GM18951 (cell line): ENCODE results near the gene KIAA0825.

Source experiments
- POLR2A ChIP-seq: IDR thresholded peaks from 4 replicates; pipeline ENCODE4 v1.6.1; 2011; ENCODE audit warnings: mild to moderate bottlenecking; ENCODE audit not compliant: insufficient read length, insufficient read depth; ENCODE audit errors: extremely low read depth
- in situ Hi-C: fragments of 300-500 bp; cut with MboI; formaldehyde crosslinking; loops from one replicate; pipeline ENCODE4 v1.12.0; 2022; ENCODE audit warnings: low sequenced_read_pairs, mixed read lengths, inconsistent platforms; ENCODE audit not compliant: unreplicated experiment

KIAA0825 gene

GRCh38 chr5:94517490-94518488 lies 100.6 kb downstream of the KIAA0825 start:
- in situ Hi-C loops = no loop called here
- TF ChIP-seq POLR2A = no peak

DNA sequence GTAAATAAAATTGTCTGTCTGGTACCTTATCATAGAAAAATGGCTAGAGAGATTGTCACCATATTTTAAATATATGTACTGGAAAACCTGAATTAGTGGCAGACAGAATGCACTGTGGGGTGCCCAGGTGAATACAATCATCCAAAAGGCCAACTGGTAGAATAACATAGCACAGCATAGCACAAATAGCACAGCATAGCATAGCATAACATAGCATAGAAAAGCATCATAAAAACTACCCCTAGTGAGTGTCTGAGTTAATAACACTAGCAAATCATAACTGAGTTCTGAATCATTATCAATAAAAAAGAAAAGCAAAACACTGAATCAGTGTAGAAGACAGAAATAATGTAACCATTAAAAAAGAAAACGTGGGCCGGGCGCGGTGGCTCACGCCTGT lies 102.3 kb downstream of the KIAA0825 start:
- no peak for TF ChIP-seq POLR2A
- in situ Hi-C loops = no loop called here

DNA sequence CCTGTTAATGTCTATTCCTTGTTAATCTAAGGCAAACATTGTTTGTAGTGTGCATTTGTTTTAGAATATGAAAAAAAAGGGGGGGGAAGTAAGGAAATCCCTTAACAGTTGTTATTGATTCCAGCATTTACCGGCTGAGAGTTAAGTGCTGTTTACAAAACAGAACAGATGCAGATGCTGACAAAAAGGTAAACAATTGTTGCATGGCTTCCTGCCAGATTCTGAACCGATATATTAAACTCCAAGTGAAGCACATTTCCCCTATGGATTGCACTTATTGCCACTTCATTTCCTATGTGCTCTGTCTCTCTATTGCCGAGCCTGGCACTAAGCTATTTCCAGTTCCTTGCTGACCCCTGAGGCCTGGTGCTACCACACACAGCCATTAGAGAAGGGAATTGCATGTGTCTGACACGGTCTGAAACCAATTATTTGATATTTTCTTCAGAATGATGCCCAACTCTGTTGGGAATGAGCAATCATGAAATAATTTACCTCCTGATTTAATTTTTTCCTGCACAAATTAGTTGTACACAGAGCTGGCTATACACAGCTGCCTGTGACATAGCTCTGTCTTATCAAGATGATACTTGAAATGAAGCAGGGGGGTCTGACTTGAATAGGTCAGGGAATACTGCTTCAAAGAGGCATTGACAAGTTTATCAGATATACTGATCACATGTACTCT lies 109.8 kb downstream of the KIAA0825 start:
- TF ChIP-seq POLR2A = no peak
- in situ Hi-C loops = no loop called here

GRCh38 chr5:94505327-94506068 lies 112.9 kb downstream of the KIAA0825 start:
- in situ Hi-C loops = no loop called here
- no peak for TF ChIP-seq POLR2A

GRCh38 chr5:94503677-94504076 lies 114.7 kb downstream of the KIAA0825 start:
- TF ChIP-seq POLR2A = no peak
- in situ Hi-C loops = no loop called here

DNA sequence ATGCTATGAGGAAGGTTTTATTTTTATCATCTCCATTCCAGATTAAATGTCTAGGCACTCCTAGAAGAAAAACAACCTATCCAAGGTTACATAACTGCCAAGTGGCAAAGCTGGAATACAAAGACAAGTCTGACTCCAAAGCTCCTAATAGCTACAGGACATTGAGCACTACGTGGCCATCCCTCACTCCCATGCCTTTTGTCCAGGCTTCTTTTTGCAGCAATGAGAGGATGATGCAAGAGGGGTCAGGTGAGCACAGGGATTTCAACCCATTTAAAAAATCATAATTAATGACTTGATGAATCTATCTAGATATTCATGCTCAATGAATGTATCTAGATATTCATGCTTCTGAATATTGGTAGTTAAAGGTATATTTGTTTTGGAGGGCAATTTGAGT lies 117.0 kb downstream of the KIAA0825 start:
- no peak for TF ChIP-seq POLR2A
- in situ Hi-C loops = no loop called here

- in situ Hi-C loops = no loop called here
- no peak for TF ChIP-seq POLR2A
Measured at GRCh38 chr5:94499806-94500205, 118.6 kb downstream of the KIAA0825 start.

- in situ Hi-C loops = no loop called here
- no peak for TF ChIP-seq POLR2A
Measured at GRCh38 chr5:94498199-94498598, 120.2 kb downstream of the KIAA0825 start.

GRCh38 chr5:94485067-94485466 lies 133.3 kb downstream of the KIAA0825 start:
- TF ChIP-seq POLR2A = no peak
- in situ Hi-C loops = no loop called here

- in situ Hi-C loops = no loop called here
Measured at GRCh38 chr5:94481059-94481458, 137.3 kb downstream of the KIAA0825 start.

DNA sequence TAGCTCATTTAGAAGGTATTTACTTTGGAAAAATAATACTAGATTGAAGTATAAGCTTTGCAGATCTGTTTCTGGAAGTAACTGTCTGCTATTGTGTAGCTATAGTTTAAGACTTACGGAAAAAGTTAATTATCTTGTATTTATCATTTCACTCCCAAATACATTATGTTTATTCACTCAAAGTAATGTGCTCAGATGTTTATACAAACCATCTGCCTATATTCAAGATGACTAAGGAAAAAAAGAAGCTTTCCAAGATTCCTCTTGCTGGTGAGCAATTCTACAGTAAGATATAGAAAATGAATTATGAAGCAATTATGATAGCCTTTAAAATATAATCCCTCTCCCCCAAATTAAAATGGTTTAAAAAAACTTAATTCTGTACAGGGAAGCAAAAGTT lies 137.9 kb downstream of the KIAA0825 start:
- TF ChIP-seq POLR2A = no peak
- in situ Hi-C loops = no loop called here

More at GRCh38 chr5:94481059-94481458, 137.3 kb downstream of the KIAA0825 start:
- TF ChIP-seq POLR2A = no peak

- in situ Hi-C loops = no loop called here
- TF ChIP-seq POLR2A = no peak
Measured at GRCh38 chr5:94473936-94474335, 144.5 kb downstream of the KIAA0825 start.

GRCh38 chr5:94471521-94471920 lies 146.9 kb downstream of the KIAA0825 start:
- TF ChIP-seq POLR2A = no peak
- in situ Hi-C loops = no loop called here
